GM23338 (cell line): ENCODE measurements around the gene C2orf81. TPM values are rescaled to one million over a fixed set of nuclear protein-coding genes. Genes with fewer than 3 reads are reported as not detected.

Source experiments
- ATAC-seq: fragments of 200-7000 bp; cut with Tn5 transposase; 3 replicates; pipeline ENCODE4 v1.9.1; 2020
- DNase-seq: peaks from one replicate; pipeline ENCODE4 v3.0.0-alpha.2; 2015; ENCODE audit warnings: low spot score
- H2AFZ ChIP-seq: fragments of 200-600 bp; sonication (generic); 2 replicates; pipeline ENCODE4 v1.8.0; 2016; ENCODE audit warnings: antibody characterized with exemption, mild to moderate bottlenecking, moderate library complexity
- H3F3A ChIP-seq: fragments of 200-600 bp; sonication (generic); replicated peaks from 2 replicates; pipeline ENCODE4 v1.8.0; 2017; ENCODE audit warnings: antibody characterized with exemption, mixed run types, low read depth
- H3K27ac ChIP-seq: fragments of 200-600 bp; sonication (generic); 2 replicates; pipeline ENCODE4 v1.6.1; 2016; ENCODE audit warnings: low read depth
- H3K27me3 ChIP-seq: fragments of 200-600 bp; sonication (generic); 2 replicates; pipeline ENCODE4 v1.8.0; 2016; ENCODE audit warnings: mild to moderate bottlenecking, mixed run types, moderate library complexity; ENCODE audit not compliant: insufficient read depth
- H3K36me3 ChIP-seq: fragments of 200-600 bp; sonication (generic); 2 replicates; pipeline ENCODE4 v1.8.0; 2016; ENCODE audit warnings: mild to moderate bottlenecking; ENCODE audit not compliant: insufficient read depth
- H3K4me1 ChIP-seq: fragments of 200-600 bp; sonication (generic); 2 replicates; pipeline ENCODE4 v1.8.0; 2016; ENCODE audit warnings: mild to moderate bottlenecking, moderate library complexity; ENCODE audit not compliant: insufficient read depth
- H3K4me2 ChIP-seq: fragments of 200-600 bp; sonication (generic); 2 replicates; pipeline ENCODE4 v1.7.1; 2017; ENCODE audit warnings: mixed run types
- H3K4me3 ChIP-seq: fragments of 200-600 bp; sonication (generic); 2 replicates; pipeline ENCODE4 v1.6.1; 2016; ENCODE audit warnings: mixed run types
- H3K79me2 ChIP-seq: fragments of 200-600 bp; sonication (generic); replicated peaks from 2 replicates; pipeline ENCODE4 v1.8.0; 2017; ENCODE audit warnings: mild to moderate bottlenecking; ENCODE audit not compliant: insufficient read depth
- H3K9me2 ChIP-seq: fragments of 200-600 bp; sonication (generic); 2 replicates; pipeline ENCODE4 v1.8.0; 2017; ENCODE audit not compliant: insufficient read depth
- H4K20me1 ChIP-seq: fragments of 200-600 bp; sonication (generic); replicated peaks from 2 replicates; pipeline ENCODE4 v1.8.0; 2017; ENCODE audit warnings: mild to moderate bottlenecking; ENCODE audit not compliant: insufficient read depth
- H3K27ac Mint-ChIP-seq: 2 replicates; pipeline ENCODE4 v1.8.0; 2020; ENCODE audit warnings: inconsistent platforms, mild to moderate bottlenecking, moderate library complexity, mixed read lengths
- H3K27me3 Mint-ChIP-seq: 3 replicates; pipeline ENCODE4 v1.8.0; 2022; ENCODE audit warnings: low read depth, mild to moderate bottlenecking, moderate library complexity, mixed read lengths, inconsistent platforms; ENCODE audit not compliant: insufficient read depth, poor library complexity
- H3K36me3 Mint-ChIP-seq: 3 replicates; pipeline ENCODE4 v1.8.0; 2021; ENCODE audit warnings: low read depth, mild to moderate bottlenecking, inconsistent platforms, moderate library complexity, mixed read lengths
- H3K4me1 Mint-ChIP-seq: 3 replicates; pipeline ENCODE4 v1.8.0; 2020; ENCODE audit warnings: mild to moderate bottlenecking, inconsistent platforms, mixed read lengths
- H3K4me3 Mint-ChIP-seq: 3 replicates; pipeline ENCODE4 v1.8.0; 2021; ENCODE audit warnings: moderate library complexity, mild to moderate bottlenecking, inconsistent platforms, mixed read lengths
- H3K9me3 Mint-ChIP-seq: 3 replicates; pipeline ENCODE4 v1.8.0; 2020; ENCODE audit warnings: moderate library complexity, mild to moderate bottlenecking, inconsistent platforms, mixed read lengths
- CREB1 ChIP-seq: fragments of 250-450 bp; sonication (Bioruptor Pico); IDR thresholded peaks from 2 replicates; pipeline ENCODE4 v1.5.0; 2020; ENCODE audit warnings: low read depth, mild to moderate bottlenecking, moderate library complexity
- JUNB ChIP-seq: IDR thresholded peaks from one replicate; pipeline ENCODE4 v1.6.1; 2016; ENCODE audit warnings: antibody characterized with exemption; ENCODE audit not compliant: unreplicated experiment
- NANOG ChIP-seq: IDR thresholded peaks from 2 replicates; pipeline ENCODE4 v1.6.1; 2016; ENCODE audit warnings: antibody characterized with exemption, borderline replicate concordance
- STAT1 ChIP-seq: IDR thresholded peaks from one replicate; pipeline ENCODE4 v1.6.1; 2016; ENCODE audit warnings: antibody characterized with exemption; ENCODE audit not compliant: unreplicated experiment
- polyA plus RNA-seq: library from polyadenylated mRNA; unstranded; fragments of >200 nt; fragmentation: Nextera tagmentation; extraction: Ambion mirVana; gene quantifications from 2 replicates; pipeline ENCODE4 v1.2.1, GENCODE V29; 2016
- total RNA-seq: library from RNA; depleted of rRNA; stranded (reverse); fragments of >200 nt; shearing (Covaris generic); gene quantifications from 2 replicates; pipeline ENCODE4 v1.2.3, GENCODE V29; 2014
- TF ChIP-seq, protein P1 (sequence below): fragments of 250-450 bp; sonication (Bioruptor Pico); IDR thresholded peaks from 2 replicates; pipeline ENCODE4 v1.5.0; 2020; ENCODE audit warnings: mild to moderate bottlenecking, moderate library complexity
- TF ChIP-seq, protein P2 (sequence below): IDR thresholded peaks from 2 replicates; pipeline ENCODE4 v1.6.1; 2016; ENCODE audit warnings: antibody characterized with exemption

Gene C2orf81
- total and polyA plus RNA-seq, 2 experiments from 2014 or later = 3.8 to 4.6 TPM

DNA sequence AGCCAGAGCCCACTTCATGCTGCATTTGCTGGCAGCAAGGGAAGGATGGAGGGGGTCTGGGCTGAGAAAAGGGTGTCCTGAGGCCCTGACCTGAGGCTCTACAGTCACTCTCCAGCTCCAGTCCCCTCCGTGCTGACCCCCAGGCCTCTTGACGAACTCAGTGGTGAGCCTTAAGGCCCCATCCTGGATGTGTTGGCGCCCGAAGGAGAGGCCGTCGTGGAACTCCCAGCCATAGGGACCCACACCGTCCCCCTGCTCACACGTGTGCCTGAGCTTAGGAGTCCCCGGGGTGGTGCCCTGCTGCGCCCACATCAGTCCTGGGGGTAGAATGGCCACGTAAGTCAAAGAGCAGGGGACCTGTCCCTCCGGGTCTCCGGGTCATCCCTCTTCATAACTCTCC, 43.0 kb upstream of the C2orf81 start (continued):
- TF ChIP-seq, protein P1, sequence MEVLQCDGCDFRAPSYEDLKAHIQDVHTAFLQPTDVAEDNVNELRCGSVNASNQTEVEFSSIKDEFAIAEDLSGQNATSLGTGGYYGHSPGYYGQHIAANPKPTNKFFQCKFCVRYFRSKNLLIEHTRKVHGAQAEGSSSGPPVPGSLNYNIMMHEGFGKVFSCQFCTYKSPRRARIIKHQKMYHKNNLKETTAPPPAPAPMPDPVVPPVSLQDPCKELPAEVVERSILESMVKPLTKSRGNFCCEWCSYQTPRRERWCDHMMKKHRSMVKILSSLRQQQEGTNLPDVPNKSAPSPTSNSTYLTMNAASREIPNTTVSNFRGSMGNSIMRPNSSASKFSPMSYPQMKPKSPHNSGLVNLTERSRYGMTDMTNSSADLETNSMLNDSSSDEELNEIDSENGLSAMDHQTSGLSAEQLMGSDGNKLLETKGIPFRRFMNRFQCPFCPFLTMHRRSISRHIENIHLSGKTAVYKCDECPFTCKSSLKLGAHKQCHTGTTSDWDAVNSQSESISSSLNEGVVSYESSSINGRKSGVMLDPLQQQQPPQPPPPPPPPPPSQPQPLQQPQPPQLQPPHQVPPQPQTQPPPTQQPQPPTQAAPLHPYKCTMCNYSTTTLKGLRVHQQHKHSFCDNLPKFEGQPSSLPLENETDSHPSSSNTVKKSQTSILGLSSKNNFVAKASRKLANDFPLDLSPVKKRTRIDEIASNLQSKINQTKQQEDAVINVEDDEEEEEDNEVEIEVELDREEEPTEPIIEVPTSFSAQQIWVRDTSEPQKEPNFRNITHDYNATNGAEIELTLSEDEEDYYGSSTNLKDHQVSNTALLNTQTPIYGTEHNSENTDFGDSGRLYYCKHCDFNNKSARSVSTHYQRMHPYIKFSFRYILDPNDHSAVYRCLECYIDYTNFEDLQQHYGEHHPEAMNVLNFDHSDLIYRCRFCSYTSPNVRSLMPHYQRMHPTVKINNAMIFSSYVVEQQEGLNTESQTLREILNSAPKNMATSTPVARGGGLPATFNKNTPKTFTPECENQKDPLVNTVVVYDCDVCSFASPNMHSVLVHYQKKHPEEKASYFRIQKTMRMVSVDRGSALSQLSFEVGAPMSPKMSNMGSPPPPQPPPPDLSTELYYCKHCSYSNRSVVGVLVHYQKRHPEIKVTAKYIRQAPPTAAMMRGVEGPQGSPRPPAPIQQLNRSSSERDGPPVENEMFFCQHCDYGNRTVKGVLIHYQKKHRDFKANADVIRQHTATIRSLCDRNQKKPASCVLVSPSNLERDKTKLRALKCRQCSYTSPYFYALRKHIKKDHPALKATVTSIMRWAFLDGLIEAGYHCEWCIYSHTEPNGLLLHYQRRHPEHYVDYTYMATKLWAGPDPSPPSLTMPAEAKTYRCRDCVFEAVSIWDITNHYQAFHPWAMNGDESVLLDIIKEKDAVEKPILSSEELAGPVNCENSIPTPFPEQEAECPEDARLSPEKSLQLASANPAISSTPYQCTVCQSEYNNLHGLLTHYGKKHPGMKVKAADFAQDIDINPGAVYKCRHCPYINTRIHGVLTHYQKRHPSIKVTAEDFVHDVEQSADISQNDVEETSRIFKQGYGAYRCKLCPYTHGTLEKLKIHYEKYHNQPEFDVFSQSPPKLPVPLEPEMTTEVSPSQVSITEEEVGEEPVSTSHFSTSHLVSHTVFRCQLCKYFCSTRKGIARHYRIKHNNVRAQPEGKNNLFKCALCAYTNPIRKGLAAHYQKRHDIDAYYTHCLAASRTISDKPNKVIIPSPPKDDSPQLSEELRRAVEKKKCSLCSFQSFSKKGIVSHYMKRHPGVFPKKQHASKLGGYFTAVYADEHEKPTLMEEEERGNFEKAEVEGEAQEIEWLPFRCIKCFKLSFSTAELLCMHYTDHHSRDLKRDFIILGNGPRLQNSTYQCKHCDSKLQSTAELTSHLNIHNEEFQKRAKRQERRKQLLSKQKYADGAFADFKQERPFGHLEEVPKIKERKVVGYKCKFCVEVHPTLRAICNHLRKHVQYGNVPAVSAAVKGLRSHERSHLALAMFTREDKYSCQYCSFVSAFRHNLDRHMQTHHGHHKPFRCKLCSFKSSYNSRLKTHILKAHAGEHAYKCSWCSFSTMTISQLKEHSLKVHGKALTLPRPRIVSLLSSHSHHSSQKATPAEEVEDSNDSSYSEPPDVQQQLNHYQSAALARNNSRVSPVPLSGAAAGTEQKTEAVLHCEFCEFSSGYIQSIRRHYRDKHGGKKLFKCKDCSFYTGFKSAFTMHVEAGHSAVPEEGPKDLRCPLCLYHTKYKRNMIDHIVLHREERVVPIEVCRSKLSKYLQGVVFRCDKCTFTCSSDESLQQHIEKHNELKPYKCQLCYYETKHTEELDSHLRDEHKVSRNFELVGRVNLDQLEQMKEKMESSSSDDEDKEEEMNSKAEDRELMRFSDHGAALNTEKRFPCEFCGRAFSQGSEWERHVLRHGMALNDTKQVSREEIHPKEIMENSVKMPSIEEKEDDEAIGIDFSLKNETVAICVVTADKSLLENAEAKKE (CRISPR knock-in tag) = no peak
- TF ChIP-seq STAT1 = no peak
- no peak for TF ChIP-seq JUNB

DNA sequence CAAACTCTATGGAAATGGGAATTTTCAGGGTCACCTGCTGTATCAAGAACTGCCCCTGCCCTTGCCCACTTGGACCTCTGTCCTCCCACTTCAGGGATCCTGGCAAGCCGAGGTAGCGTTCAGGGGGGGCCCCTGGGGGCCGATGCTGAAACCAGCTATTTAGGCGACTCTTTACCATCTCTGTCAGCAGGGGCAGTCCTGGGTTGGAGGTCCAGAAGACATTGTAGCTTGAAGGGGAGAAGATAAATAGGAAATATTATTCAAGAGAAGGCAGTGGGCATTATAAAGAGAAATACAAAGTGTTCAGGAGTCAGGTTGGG, 41.3 kb upstream of the C2orf81 start:
- ATAC-seq = no peak
- peaks cover 12% of the 10 kb centered on the region; the same call in 1 of the 2 replicates for H3F3A ChIP-seq
- peaks cover 4% of the 10 kb centered on the region; the same call in 1 of the 2 replicates for H4K20me1 ChIP-seq
- H3K4me1 ChIP-seq = no peaks in the 10 kb centered on the region; the same call in 1 of the 2 replicates
- DNase-seq = no peak
- H3K9me2 ChIP-seq = no peaks in the 10 kb centered on the region
- peaks cover 2% of the 10 kb centered on the region; the same call in 2 of the 3 replicates for H3K9me3 Mint-ChIP-seq
- peaks cover 17% of the 10 kb centered on the region for H3K36me3 Mint-ChIP-seq
- H3K79me2 ChIP-seq = peaks cover 15% of the 10 kb centered on the region
- H3K4me1 Mint-ChIP-seq = peaks cover 16% of the 10 kb centered on the region
- no peak overlapping the region for H2AFZ ChIP-seq
- H3K4me3 Mint-ChIP-seq = peak overlapping the region; percentile 40; the same call in 1 of the 3 replicates
- H3K36me3 ChIP-seq = no peaks in the 10 kb centered on the region; the same call in 1 of the 2 replicates
- no peak overlapping the region for H3K27ac Mint-ChIP-seq
- no peak overlapping the region for H3K27ac ChIP-seq
- H3K4me2 ChIP-seq = no peak overlapping the region
- H3K27me3 ChIP-seq = no peaks in the 10 kb centered on the region
- peaks cover 21% of the 10 kb centered on the region for H3K27me3 Mint-ChIP-seq
- H3K4me3 ChIP-seq = no peak overlapping the region
- TF ChIP-seq, protein P2, sequence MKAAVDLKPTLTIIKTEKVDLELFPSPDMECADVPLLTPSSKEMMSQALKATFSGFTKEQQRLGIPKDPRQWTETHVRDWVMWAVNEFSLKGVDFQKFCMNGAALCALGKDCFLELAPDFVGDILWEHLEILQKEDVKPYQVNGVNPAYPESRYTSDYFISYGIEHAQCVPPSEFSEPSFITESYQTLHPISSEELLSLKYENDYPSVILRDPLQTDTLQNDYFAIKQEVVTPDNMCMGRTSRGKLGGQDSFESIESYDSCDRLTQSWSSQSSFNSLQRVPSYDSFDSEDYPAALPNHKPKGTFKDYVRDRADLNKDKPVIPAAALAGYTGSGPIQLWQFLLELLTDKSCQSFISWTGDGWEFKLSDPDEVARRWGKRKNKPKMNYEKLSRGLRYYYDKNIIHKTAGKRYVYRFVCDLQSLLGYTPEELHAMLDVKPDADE = no peak
- TF ChIP-seq CREB1 = no peak
- TF ChIP-seq, protein P1 (CRISPR knock-in tag) = no peak
- no peak for TF ChIP-seq NANOG
